Lower leg skin (tissue), 4 donors: ENCODE measurements around the gene LRRFIP1. TPM values are rescaled to one million over a fixed set of nuclear protein-coding genes. Genes with fewer than 3 reads are reported as not detected.

Experiments
- DNase-seq, 2 donors: peaks; one replicate each; pipeline ENCODE4 v3.0.0-alpha.2; 2019; ENCODE audit warnings: low spot score in 2 of 2
- H3K4me3 ChIP-seq: fragments of 200-600 bp; sonication (generic); 2 replicates; pipeline ENCODE4 v1.5.1; 2017; ENCODE audit warnings: mild to moderate bottlenecking, low read depth; ENCODE audit not compliant: poor library complexity, severe bottlenecking
- CTCF ChIP-seq, 3 donors: fragments of 450-650 bp; IDR thresholded peaks; one replicate each; pipeline ENCODE4 v1.5.1; 2016; ENCODE audit warnings: antibody characterized with exemption in 3 of 3, mild to moderate bottlenecking in 3 of 3, moderate library complexity in 2 of 3
- POLR2A ChIP-seq, 2 donors: fragments of 450-650 bp; IDR thresholded peaks; one replicate each; pipeline ENCODE4 v1.6.1; 2016 to 2017; ENCODE audit warnings: antibody characterized with exemption in 2 of 2, mild to moderate bottlenecking in 1 of 2, moderate library complexity in 1 of 2
- WGBS, 2 donors: methylation state at CpG; one replicate each; pipeline ENCODE4 v1.1.5; 2018; 5-methylcytosine and 5-hydroxymethylcytosine counted together
- intact Hi-C: fragments of 100-400 bp; cut with DNase I; formaldehyde crosslinking; loops from one replicate; pipeline ENCODE4 v1.15.0; 2023; ENCODE audit warnings: low total_unique reads
- total RNA-seq, 4 donors: library from RNA; depleted of rRNA; stranded (reverse); fragments of >200 nt; gene quantifications; one replicate each; pipeline ENCODE4 v1.1.0, GENCODE V29; 2016

LRRFIP1 gene
- 10 to 100 TPM; 45.5 to 88.0 (median 67.5) TPM for total RNA-seq

GRCh38 chr2:237627441-237628246 lies at the start of gene LRRFIP1:
Gene LRRFIP1, plus strand, starts transcription at chr2:237627587. Its CDS starts 58 bp downstream, at chr2:237627645.
- intact Hi-C loops, result no loop called here
- no peak for DNase-seq
- 0 to 2% methylated on average over 24 to 45 of the region's 114 CpGs for WGBS, 2 donors
- TF ChIP-seq CTCF (IDR thresholded peaks at IDR 0.05) (no peak), POLR2A (IDR thresholded peaks at IDR 0.05) (no peak)
- peak within 1 kb of the TSS; percentile 33 for H3K4me3 ChIP-seq

- TF ChIP-seq CTCF (IDR thresholded peaks at IDR 0.05) (no peak), POLR2A (IDR thresholded peaks at IDR 0.05) (no peak)
- no peak for DNase-seq
- intact Hi-C loops, result no loop called here
- H3K4me3 ChIP-seq, result no peak overlapping the region
- WGBS, 2 donors, result 95 to 96% methylated on average over 26 of the region's 26 CpGs
These were observed 49.2 kb upstream of the LRRFIP1 start for GRCh38 chr2:237577956-237578870.

- TF ChIP-seq CTCF (IDR thresholded peaks at IDR 0.05), result no peak
- TF ChIP-seq POLR2A (IDR thresholded peaks at IDR 0.05), result no peak
- intact Hi-C loops, result no loop called here
- WGBS, 2 donors, result 78 to 80% methylated on average over 6 of the region's 6 CpGs
- H3K4me3 ChIP-seq, result no peak overlapping the region
- no peak for DNase-seq
These were observed 46.1 kb upstream of the LRRFIP1 start for GRCh38 chr2:237581326-237581725.

- WGBS, 2 donors, result 16 to 28% methylated on average over 23 to 25 of the region's 25 CpGs
- no peak overlapping the region for H3K4me3 ChIP-seq
- peak in 1 of 2 donors; percentile 70 for DNase-seq
- TF ChIP-seq CTCF (IDR thresholded peaks at IDR 0.05) (peak in 1 of 3 donors; percentile 8), POLR2A (IDR thresholded peaks at IDR 0.05) (no peak)
- intact Hi-C loops, result no loop called here
These were observed 45.3 kb upstream of the LRRFIP1 start for GRCh38 chr2:237581751-237582746.
